ENCODE results near the gene CDH4. TPM values are rescaled to one million over a fixed set of nuclear protein-coding genes. Genes with fewer than 3 reads are reported as not detected.

The CDH4 gene
- polyA plus RNA-seq, 1 experiment, result 1.5 TPM

DNA sequence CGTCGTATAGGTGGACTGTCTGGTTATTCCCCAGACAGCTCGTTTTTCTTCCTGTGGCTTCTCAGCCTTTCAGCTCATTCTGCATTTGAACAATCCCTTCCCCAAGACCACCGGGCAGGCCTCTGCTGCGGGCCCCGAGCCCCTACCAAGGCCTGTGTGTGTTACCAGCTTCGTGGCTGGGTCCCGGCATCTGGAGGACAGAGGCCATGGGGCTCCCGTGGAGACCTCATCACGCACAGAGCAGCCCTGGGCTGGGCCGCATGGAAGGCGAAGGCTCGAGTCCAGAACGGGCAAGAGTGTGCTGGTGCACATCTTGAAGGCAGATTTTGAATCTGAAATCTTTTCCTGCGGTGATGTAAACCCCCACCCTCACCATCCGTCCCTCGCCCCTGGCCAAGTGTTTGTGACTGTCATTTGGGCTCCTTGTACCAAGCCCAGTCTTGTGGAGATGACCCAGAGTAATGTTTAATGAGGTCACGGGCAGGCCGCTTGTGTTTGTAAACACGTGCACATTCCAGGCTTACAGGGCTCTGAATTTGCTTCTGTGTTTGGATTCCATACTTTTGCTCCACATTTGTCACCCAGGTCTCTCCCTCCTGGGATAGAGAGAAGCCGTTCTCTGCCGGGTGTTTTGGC lies 119.6 kb downstream of the CDH4 start:
- ChIA-PET POLR2A (no interaction called here), CTCF (no interaction called here)
- TF ChIP-seq, protein P1, sequence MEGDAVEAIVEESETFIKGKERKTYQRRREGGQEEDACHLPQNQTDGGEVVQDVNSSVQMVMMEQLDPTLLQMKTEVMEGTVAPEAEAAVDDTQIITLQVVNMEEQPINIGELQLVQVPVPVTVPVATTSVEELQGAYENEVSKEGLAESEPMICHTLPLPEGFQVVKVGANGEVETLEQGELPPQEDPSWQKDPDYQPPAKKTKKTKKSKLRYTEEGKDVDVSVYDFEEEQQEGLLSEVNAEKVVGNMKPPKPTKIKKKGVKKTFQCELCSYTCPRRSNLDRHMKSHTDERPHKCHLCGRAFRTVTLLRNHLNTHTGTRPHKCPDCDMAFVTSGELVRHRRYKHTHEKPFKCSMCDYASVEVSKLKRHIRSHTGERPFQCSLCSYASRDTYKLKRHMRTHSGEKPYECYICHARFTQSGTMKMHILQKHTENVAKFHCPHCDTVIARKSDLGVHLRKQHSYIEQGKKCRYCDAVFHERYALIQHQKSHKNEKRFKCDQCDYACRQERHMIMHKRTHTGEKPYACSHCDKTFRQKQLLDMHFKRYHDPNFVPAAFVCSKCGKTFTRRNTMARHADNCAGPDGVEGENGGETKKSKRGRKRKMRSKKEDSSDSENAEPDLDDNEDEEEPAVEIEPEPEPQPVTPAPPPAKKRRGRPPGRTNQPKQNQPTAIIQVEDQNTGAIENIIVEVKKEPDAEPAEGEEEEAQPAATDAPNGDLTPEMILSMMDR (IDR thresholded peaks at IDR 0.05; ENCODE audit: insufficient read depth, low read depth, low read length), result no peak
- DNase-seq (ENCODE audit: low read depth), result no peak
- H3K4me3 ChIP-seq (ENCODE audit: low read depth, low read length), result no peak overlapping the region
- no peaks in the 10 kb centered on the region for H3K36me3 ChIP-seq (ENCODE audit: control insufficient read depth, insufficient read depth, low read length)
- H3K27me3 ChIP-seq (ENCODE audit: control insufficient read depth, insufficient read depth, low read length), result no peaks in the 10 kb centered on the region

DNA sequence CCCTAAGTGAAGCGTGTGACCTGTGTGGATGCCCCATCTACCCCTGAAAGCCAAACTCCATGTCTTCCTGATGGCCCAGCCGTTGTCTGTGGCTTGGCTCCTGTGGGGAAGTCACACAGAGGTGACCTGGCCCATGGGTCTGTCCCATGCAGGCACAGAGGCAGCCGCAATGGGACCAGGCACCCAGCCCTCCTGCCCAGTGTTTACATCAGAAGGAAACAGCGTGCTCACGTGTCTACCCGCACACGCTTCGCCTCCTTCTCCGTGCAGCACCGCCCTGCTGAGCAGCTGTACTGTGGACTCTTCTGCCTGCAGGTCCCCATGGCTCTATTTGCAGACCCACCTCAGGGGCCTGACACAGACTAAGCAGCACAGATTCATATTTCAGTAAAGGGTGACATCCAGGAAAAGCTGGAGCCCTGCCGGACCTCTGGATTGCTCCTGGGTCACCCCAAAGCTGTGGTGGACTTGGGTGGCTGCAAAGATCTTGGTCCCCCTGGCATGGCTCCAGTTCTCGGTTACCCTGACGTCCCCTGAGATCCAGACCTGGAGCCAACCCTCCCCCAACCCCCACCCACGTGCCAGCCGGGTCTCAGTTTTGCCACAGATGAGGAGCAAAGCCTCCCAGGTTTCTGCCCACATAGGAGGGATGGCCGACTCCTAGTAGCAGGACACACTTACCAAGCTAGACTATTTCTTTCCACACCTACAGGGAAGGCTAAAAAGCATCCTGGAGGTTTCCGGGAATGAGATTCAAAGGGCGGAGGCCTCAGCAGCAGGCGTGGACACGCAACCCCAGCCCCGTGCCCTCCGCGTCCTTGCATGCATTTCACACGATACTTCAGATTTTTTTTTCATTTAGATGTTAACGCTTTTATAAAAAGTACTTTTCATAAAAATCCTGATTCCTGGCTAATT lies 120.3 kb downstream of the CDH4 start:
- TF ChIP-seq, protein P1 (IDR thresholded peaks at IDR 0.05; ENCODE audit: insufficient read depth, low read depth, low read length), result no peak
- H3K27me3 ChIP-seq (ENCODE audit: control insufficient read depth, insufficient read depth, low read length), result no peaks in the 10 kb centered on the region
- ChIA-PET POLR2A (no interaction called here), CTCF (interaction anchor here (0.7 kb wide), 1 partner anchor 1162 kb away, joined by 4 read pairs; no protein-coding TSS in a partner anchor)
- no peaks in the 10 kb centered on the region for H3K36me3 ChIP-seq (ENCODE audit: control insufficient read depth, insufficient read depth, low read length)
- DNase-seq (ENCODE audit: low read depth), result no peak
- no peak overlapping the region for H3K4me3 ChIP-seq (ENCODE audit: low read depth, low read length)

DNA sequence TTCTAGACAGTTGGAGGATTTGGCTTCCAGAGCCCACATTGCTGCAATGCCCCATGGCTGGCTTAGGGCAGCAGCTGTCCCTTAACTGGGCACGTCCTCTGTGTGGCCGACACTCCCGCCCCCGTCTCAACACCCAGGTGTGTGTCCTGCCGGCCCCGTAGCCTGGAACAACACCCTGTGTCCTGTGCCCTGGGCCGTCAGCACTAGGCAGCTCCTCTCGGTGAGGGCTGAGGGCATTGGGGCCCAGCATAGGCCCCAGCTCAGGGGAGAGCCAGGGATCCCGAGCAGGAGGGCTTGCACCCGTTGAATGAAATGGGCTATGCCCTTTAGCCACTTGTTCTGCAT lies 121.0 kb downstream of the CDH4 start:
- Histone ChIP-seq H3K27me3 (ENCODE audit: control insufficient read depth, insufficient read depth, low read length) (no peaks in the 10 kb centered on the region), H3K4me3 (ENCODE audit: low read depth, low read length) (no peak overlapping the region), H3K36me3 (ENCODE audit: control insufficient read depth, insufficient read depth, low read length) (no peaks in the 10 kb centered on the region)
- ChIA-PET POLR2A (no interaction called here), CTCF (interaction anchor here (0.7 kb wide), 1 partner anchor 1162 kb away, joined by 4 read pairs; no protein-coding TSS in a partner anchor)
- TF ChIP-seq, protein P1 (IDR thresholded peaks at IDR 0.05; ENCODE audit: insufficient read depth, low read depth, low read length), result no peak
- DNase-seq (ENCODE audit: low read depth), result no peak

DNA sequence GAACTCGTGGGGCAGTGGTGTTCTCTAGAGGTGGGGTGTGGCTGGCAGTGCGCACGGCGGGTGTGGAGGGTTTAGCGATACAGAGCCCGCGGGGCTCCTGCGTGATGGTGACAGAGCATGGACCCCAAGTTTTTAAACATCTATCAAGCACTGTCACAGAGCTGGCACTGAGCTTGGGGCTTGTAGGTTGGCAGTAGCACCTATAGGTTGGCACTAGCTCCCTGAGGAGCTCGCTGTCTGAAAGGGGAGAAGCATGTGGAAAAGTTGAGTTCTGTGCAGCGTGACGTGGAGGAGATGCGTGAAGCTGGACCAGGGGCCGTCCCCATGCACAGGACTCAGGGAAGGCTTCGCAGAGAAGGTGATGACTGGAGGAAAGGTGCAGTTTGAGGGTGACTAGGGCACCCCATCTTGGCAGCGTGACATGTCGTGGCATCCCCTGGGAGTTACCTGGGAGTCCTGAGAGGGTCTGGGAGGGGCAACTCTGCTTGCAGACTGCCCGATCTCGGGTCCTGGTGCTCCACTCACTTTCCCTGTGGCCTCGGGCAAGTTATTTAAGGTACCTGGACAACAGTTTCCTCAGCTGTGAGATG lies 122.0 kb downstream of the CDH4 start:
- no peak for DNase-seq (ENCODE audit: low read depth)
- TF ChIP-seq, protein P1 (IDR thresholded peaks at IDR 0.05; ENCODE audit: insufficient read depth, low read depth, low read length), result no peak
- no peaks in the 10 kb centered on the region for H3K36me3 ChIP-seq (ENCODE audit: control insufficient read depth, insufficient read depth, low read length)
- ChIA-PET CTCF (no interaction called here), POLR2A (no interaction called here)
- H3K4me3 ChIP-seq (ENCODE audit: low read depth, low read length), result no peak overlapping the region
- H3K27me3 ChIP-seq (ENCODE audit: control insufficient read depth, insufficient read depth, low read length), result no peaks in the 10 kb centered on the region

DNA sequence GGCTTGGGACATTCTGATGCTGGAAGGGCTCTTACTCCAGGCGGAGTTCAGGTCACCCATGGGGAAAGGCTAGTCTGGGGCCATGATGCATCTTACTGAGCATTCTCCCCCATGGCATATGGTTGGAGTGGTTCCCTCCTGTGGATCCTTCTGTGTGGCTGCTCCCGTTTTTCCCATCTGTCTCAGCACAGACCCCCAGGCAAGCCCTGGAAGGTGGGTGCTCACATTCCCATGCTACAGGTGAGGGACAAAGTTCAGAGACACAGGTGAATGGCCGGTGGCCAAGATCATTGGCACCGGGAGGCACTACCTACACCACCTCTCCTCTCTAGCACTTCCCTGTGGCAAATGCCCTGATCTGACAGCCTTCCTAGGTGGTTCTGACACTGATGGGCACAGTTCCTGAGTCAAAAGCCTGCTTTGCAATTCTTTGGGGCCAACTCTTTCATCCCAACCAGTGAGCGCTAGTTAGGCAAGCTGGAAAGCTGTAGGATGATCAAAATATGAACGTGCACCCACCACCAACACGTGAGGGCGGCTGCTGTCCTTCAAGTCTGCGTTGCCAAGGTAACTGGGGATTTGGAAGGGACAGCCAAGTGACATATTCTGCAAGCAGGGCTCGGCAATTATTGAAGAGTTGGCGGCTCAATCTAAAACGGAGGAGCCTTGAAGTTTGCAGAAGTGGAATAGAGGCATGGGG lies 124.6 kb downstream of the CDH4 start:
- H3K36me3 ChIP-seq (ENCODE audit: control insufficient read depth, insufficient read depth, low read length), result no peaks in the 10 kb centered on the region
- POLR2A ChIA-PET, result no interaction called here
- no peaks in the 10 kb centered on the region for H3K27me3 ChIP-seq (ENCODE audit: control insufficient read depth, insufficient read depth, low read length)
- CTCF ChIA-PET, result no interaction called here
- H3K4me3 ChIP-seq (ENCODE audit: low read depth, low read length), result no peak overlapping the region
- DNase-seq (ENCODE audit: low read depth), result no peak
- TF ChIP-seq, protein P1 (IDR thresholded peaks at IDR 0.05; ENCODE audit: insufficient read depth, low read depth, low read length), result no peak

All from BJ (cell line).